Measurements from ENCODE around the gene PACSIN2. TPM values are rescaled to one million over a fixed set of nuclear protein-coding genes. Genes with fewer than 3 reads are reported as not detected.
A peak's percentile ranks its signal among the peaks of the same experiment; 100 is the strongest.
"Not testable (repeated sequence)": the region's sequence is repeated elsewhere in the genome, so short reads cannot be mapped to it uniquely, and the experiment has no call there.

PACSIN2 gene
- total RNA-seq, 3 donors from 2014 or later: 43.8 to 82.7 (median 72.4) TPM

- DNase-seq (ENCODE audit: low spot score in 2 of 2): no peak
- Histone ChIP-seq H3K36me3 (no peaks in the 10 kb centered on the region), H3K4me3 (no peak overlapping the region), H3K9me3 (no peaks in the 10 kb centered on the region), H3K4me1 (peaks cover 18 to 35% of the 10 kb centered on the region in 2 donors), H3K27me3 (no peaks in the 10 kb centered on the region), H3K27ac (peak overlapping the region; percentile 56 to 91)
- intact Hi-C loops (cut with DNase I; ENCODE audit: low total_unique reads): no loop called here
- TF ChIP-seq CTCF (IDR thresholded peaks at IDR 0.05): no peak
- TF ChIP-seq POLR2A (IDR thresholded peaks at IDR 0.05): no peak
- no peak for TF ChIP-seq POLR2AphosphoS5 (IDR thresholded peaks at IDR 0.05)
Measured at GRCh38 chr22:42997582-42998090, 17.3 kb downstream of the PACSIN2 start.

GRCh38 chr22:42996646-42997365 lies 18.1 kb downstream of the PACSIN2 start:
- H3K4me1 ChIP-seq: peaks cover 18 to 35% of the 10 kb centered on the region in 2 donors
- no peak for DNase-seq (ENCODE audit: low spot score in 2 of 2)
- no peaks in the 10 kb centered on the region for H3K36me3 ChIP-seq
- no peak overlapping the region for H3K4me3 ChIP-seq
- no peaks in the 10 kb centered on the region for H3K27me3 ChIP-seq
- TF ChIP-seq POLR2AphosphoS5 (IDR thresholded peaks at IDR 0.05): no peak
- TF ChIP-seq POLR2A (IDR thresholded peaks at IDR 0.05): no peak
- TF ChIP-seq CTCF (IDR thresholded peaks at IDR 0.05): no peak
- intact Hi-C loops (cut with DNase I; ENCODE audit: low total_unique reads): no loop called here
- no peaks in the 10 kb centered on the region for H3K9me3 ChIP-seq
- H3K27ac ChIP-seq: peak overlapping the region; percentile 91 to 95

- DNase-seq (ENCODE audit: low spot score in 2 of 2); intact Hi-C loops (cut with DNase I; ENCODE audit: low total_unique reads); H3K36me3 ChIP-seq; H3K9me3 ChIP-seq; H3K4me3 ChIP-seq; H3K27me3 ChIP-seq: not testable (repeated sequence)
- Histone ChIP-seq H3K27ac (peak overlapping the region; percentile 91 to 95), H3K4me1 (peaks cover 18 to 35% of the 10 kb centered on the region in 2 donors)
Measured at GRCh38 chr22:42995654-42996053, 19.3 kb downstream of the PACSIN2 start.

DNA sequence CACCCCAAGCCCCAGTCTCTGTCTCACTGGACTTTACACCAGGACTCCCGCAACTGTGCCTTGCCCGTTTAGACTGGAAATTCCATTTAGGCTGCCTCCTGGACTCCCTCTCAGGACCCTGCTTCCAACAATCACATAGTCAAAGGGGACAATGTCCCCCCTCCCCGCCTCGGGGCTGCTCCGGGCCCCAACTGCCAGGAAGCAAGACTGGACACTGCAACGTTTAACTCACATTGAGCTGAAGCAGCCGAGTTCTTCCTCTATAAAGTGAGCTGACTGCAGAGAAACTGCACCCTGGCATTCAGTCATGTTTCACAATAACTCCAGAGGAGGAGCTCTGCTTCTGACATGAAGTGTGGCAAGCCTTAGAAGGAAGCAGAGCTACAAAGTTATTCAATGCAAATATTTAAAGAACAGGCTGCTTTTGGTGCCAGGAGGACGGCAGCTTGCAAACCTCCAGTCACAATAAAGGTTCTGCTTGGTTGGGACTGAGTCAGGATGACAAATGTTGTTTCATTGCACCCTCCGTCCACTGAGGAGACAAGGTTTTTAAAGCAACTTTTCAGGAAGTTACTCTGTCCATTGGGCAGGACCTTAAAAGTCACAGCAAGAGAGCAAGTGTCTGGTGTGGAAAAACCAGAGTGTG lies 19.9 kb downstream of the PACSIN2 start:
- H3K9me3 ChIP-seq: no peaks in the 10 kb centered on the region
- peak in 1 of 2 donors; percentile 83 for DNase-seq (ENCODE audit: low spot score in 2 of 2)
- TF ChIP-seq POLR2A (IDR thresholded peaks at IDR 0.05): peak; percentile 13
- TF ChIP-seq POLR2AphosphoS5 (IDR thresholded peaks at IDR 0.05): peak; percentile 21 to 66 (median 56)
- TF ChIP-seq CTCF (IDR thresholded peaks at IDR 0.05): no peak
- H3K27me3 ChIP-seq: no peaks in the 10 kb centered on the region
- no peaks in the 10 kb centered on the region for H3K36me3 ChIP-seq
- peak overlapping the region in 2 of 3 donors; percentile 25 to 54 for H3K4me3 ChIP-seq
- intact Hi-C loops (cut with DNase I; ENCODE audit: low total_unique reads): loop anchor here (1.0 kb wide), 1 partner anchor 37 kb away; no protein-coding TSS in a partner anchor
- peaks cover 18 to 35% of the 10 kb centered on the region in 2 donors for H3K4me1 ChIP-seq
- H3K27ac ChIP-seq: peak overlapping the region; percentile 91 to 95

DNA sequence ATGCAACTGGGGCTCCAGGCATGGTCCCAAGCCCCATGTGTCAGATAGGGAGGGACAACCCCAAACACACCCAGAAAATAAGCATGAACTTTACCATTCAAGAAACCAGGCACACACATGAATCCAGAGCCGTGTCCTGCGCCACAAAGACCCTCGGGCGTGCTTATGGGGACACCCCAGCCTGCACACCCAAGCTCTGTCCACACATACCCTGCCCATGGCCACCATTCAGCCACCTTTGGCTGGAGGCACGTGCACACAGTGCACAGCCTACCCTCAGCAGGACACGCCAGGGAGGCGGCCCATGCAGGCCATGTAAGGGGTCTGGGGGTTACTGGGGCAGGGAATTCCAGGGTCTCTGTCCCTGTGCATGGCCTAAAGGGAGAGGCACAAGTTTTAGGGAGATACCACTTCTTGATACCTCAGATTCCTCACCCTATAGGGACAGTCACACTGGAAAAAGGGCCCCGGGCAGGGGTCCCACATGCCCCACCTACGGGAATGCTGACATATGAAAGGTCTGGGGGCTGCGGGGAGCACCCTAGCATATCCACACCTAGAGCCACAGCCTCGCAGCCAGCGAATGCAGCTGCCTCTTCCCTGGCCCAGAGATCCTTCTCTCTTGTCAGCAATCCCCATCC lies 20.6 kb downstream of the PACSIN2 start:
- no peaks in the 10 kb centered on the region for H3K36me3 ChIP-seq
- H3K9me3 ChIP-seq: no peaks in the 10 kb centered on the region
- no peak for DNase-seq (ENCODE audit: low spot score in 2 of 2)
- H3K27ac ChIP-seq: peak overlapping the region; percentile 91 to 95
- peak overlapping the region in 2 of 3 donors; percentile 25 to 54 for H3K4me3 ChIP-seq
- H3K27me3 ChIP-seq: no peaks in the 10 kb centered on the region
- TF ChIP-seq POLR2A (IDR thresholded peaks at IDR 0.05): no peak
- peaks cover 18 to 35% of the 10 kb centered on the region in 2 donors for H3K4me1 ChIP-seq
- intact Hi-C loops (cut with DNase I; ENCODE audit: low total_unique reads): loop anchor here (1.0 kb wide), 1 partner anchor 38 kb away; no protein-coding TSS in a partner anchor

All from breast epithelium (tissue), 4 donors.